Astrocyte of the spinal cord (primary cell): ENCODE results near the gene CKS1B.
A peak's percentile ranks its signal among the peaks of the same experiment; 100 is the strongest.

Source experiments
- DNase-seq: peaks from one replicate; pipeline ENCODE4 v3.0.0; 2011; ENCODE audit warnings: low read depth, low spot score
- H3K4me3 ChIP-seq: 2 replicates; pipeline ENCODE4 v1.5.1; 2011; ENCODE audit warnings: low read depth, mild to moderate bottlenecking, low read length, moderate library complexity
- in situ Hi-C: cut with HindIII; loops from 2 replicates; pipeline ENCODE4 v1.10.0; 2017; ENCODE audit warnings: low sequenced_read_pairs
- TF ChIP-seq, protein P1 (sequence below): IDR thresholded peaks from 2 replicates; pipeline ENCODE4 v1.5.1; 2012; ENCODE audit warnings: low read depth, mild to moderate bottlenecking, low read length, inconsistent platforms

CKS1B gene

GRCh38 chr1:154974102-154974807 is at the start of gene CKS1B:
TSS of gene CKS1B (plus strand) at chr1:154974681. CDS start at chr1:154974746, 65 bp downstream.
- H3K4me3 ChIP-seq: peak within 1 kb of the TSS; percentile 71
- TF ChIP-seq, protein P1, sequence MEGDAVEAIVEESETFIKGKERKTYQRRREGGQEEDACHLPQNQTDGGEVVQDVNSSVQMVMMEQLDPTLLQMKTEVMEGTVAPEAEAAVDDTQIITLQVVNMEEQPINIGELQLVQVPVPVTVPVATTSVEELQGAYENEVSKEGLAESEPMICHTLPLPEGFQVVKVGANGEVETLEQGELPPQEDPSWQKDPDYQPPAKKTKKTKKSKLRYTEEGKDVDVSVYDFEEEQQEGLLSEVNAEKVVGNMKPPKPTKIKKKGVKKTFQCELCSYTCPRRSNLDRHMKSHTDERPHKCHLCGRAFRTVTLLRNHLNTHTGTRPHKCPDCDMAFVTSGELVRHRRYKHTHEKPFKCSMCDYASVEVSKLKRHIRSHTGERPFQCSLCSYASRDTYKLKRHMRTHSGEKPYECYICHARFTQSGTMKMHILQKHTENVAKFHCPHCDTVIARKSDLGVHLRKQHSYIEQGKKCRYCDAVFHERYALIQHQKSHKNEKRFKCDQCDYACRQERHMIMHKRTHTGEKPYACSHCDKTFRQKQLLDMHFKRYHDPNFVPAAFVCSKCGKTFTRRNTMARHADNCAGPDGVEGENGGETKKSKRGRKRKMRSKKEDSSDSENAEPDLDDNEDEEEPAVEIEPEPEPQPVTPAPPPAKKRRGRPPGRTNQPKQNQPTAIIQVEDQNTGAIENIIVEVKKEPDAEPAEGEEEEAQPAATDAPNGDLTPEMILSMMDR: no peak
- in situ Hi-C loops: no loop called here
- DNase-seq: peak; percentile 100

DNA sequence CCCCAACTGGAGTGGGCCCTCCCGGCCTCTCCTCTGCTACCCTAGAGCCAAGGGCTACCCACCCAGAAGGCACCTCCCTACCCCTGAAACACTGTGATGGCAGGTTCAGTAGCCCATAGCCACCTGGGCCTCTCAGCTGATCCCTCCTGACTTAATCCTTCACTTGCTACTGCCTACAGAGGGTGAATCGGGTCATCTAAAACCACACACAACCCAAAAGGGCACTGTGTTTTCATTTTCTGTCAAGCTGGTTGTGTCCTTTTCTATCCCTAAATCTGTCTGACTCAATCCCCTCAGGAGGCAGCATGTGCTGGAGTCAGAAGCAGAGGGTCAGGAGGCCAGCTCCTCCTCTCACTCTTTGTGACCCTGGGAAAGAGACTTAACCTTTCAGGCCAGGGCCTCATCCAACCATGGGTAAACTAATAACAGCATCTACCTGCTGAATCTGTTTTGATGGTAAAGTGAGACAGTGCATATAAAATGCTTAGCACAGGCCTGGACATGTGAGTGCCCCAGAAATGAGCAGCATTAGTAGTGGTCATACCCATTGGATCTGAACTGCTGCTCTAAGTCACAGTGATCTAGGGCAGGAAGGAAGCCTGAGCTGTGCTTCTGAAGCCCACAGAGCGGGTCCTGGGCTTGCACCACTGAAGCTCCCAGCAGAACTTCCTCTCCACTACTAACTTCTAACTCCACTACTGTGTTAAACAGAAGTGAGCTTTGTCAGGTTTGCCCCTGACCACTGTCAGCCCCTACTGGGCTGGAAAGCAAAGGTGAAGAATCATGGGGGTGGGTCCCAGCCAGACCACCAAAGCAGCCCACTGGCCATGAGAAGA is 48.9 kb upstream of the CKS1B start:
- no peak for DNase-seq
- in situ Hi-C loops: no loop called here
- H3K4me3 ChIP-seq: no peak overlapping the region
- TF ChIP-seq, protein P1: no peak

DNA sequence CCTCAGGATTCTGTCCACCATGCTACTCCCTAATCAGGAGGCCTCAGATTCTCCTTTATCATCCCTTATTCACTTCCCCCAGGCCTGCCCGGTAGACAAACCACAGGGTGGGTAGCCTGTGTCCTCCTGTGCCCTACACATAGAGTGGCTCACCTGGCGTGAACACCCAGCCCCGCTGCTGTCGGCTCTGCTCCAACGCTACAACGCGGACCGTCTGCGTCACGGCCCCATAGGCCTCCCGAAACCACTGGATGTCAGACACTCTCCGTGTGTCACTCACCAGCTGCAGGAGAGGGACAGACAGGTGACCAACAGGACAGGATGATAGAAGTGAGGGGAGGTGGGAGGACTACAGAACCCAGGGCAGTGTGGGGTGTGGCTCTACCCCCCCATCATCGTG is 48.3 kb upstream of the CKS1B start:
- in situ Hi-C loops: no loop called here
- TF ChIP-seq, protein P1: no peak
- no peak for DNase-seq
- H3K4me3 ChIP-seq: no peak overlapping the region

- TF ChIP-seq, protein P1: no peak
- no peak for DNase-seq
- in situ Hi-C loops: no loop called here
- no peak overlapping the region for H3K4me3 ChIP-seq
Observed at GRCh38 chr1:154931940-154932487, 42.5 kb upstream of the CKS1B start.

DNA sequence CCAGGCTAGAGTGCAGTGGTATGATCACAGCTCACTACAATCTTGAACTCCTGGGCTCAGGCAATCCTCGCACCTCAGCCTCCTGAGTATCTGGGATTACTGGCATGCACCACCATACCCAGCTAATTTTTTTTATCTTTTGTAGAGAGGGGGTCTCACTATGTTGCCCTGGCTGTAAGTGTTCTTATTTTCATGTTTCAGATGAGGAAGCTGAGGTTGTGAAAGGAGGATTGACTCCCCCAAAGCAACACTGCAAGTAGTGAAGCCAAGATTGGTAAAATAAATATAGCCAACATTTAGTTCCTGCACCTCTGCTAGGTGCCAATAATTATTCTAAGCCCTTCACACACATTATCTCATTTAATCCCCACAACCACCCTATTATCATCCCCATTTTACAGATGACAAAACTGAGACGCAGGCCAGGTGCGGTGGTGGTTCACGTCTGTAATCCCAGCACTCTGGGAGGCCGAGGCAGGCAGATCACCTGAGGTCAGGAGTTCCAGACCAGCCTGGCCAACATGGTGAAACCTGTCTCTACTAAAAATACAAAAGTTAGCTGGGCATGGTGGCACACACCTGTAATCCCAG is 40.0 kb upstream of the CKS1B start:
- no peak for DNase-seq
- in situ Hi-C loops: no loop called here
- H3K4me3 ChIP-seq: no peak overlapping the region
- TF ChIP-seq, protein P1: no peak

GRCh38 chr1:154935749-154936554 is 38.5 kb upstream of the CKS1B start:
- TF ChIP-seq, protein P1: no peak
- in situ Hi-C loops: no loop called here
- DNase-seq: no peak
- peak overlapping the region; percentile 65 for H3K4me3 ChIP-seq
